ENCODE results near the gene SUMO3.
"Not testable (repeated sequence)": the region's sequence is repeated elsewhere in the genome, so short reads cannot be mapped to it uniquely, and the experiment has no call there.

The SUMO3 gene

GRCh38 chr21:44846485-44847260, 28.8 kb upstream of the SUMO3 start:
- DNase-seq, result no peak

DNA sequence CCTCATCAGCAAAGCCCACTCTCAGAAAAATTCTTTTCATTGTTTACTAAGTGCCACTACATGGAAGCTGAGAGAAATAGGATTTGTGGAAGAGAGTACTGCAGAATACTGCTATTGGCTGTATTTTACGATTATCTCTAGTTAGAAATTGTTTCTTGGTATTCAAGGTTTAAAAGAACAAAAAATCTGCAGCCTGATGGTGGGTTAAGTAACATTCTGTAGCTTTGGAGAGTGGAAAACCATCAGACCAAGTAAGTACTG, 28.3 kb upstream of the SUMO3 start:
- DNase-seq, result no peak

- no peak for DNase-seq
These were observed 27.8 kb upstream of the SUMO3 start for GRCh38 chr21:44845418-44846223.

DNA sequence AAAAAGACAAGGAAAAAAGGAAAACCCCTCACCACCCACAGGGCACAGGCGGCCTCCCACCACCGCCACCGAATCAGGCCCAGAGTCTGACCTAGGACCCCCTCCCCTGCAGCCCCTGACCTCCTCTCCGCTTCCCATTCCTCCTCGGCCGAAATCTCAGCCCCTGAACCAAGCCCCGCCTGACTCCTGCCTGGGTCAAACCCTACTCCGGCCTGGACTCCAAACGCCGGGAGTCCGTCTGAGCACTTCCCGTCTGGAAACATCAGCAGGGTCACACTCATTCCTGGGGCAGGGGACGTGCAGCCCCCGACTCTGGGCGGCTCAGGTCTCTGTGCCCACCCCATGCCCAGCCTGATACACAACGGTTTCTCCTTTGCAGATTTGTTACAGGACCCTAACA, 26.4 kb upstream of the SUMO3 start:
- no peak for DNase-seq

DNA sequence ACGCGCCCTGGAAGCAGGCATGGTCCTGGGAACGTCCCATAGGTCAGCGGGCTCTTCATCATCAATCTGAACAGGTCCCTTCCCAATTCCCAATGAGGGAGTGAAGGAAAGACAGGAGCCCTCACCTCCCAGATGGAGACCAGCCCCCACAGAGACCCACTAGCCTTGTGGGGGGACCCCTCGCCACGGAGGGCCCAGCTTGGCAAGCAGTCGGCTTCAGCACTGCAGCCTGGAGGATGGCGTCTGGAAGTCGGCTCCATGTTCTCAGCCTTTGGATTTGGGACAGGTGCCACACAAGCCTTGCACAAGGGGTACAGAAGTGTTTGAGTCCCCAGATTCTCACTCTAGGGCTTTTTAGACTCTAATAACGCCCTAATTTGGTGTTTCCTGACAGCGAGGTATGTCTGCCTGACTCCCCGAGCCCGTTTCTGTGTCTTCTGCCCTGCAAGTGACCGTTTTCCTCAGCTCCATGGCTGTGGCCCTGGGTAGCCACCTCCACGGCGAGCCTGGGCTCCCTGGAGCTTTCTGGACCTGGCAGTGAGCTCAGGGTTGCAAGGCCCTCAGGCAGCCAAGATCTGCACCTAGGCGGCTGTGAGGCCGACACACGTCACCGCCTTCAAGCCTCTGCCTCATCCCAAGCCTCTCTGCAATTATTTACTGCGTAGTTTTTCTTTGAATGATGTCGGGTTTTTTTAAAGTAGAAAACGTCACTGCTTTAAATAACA, 25.0 kb upstream of the SUMO3 start:
- no peak for DNase-seq

GRCh38 chr21:44842087-44842486, 24.2 kb upstream of the SUMO3 start:
- DNase-seq, result no peak

- DNase-seq, result no peak
These were observed 22.9 kb upstream of the SUMO3 start for GRCh38 chr21:44840771-44841170.

GRCh38 chr21:44838951-44839350, 21.1 kb upstream of the SUMO3 start:
- no peak for DNase-seq

- no peak for DNase-seq
These were observed 20.4 kb upstream of the SUMO3 start for GRCh38 chr21:44838039-44838895.

- no peak for DNase-seq
These were observed 19.7 kb upstream of the SUMO3 start for GRCh38 chr21:44837537-44837936.

DNA sequence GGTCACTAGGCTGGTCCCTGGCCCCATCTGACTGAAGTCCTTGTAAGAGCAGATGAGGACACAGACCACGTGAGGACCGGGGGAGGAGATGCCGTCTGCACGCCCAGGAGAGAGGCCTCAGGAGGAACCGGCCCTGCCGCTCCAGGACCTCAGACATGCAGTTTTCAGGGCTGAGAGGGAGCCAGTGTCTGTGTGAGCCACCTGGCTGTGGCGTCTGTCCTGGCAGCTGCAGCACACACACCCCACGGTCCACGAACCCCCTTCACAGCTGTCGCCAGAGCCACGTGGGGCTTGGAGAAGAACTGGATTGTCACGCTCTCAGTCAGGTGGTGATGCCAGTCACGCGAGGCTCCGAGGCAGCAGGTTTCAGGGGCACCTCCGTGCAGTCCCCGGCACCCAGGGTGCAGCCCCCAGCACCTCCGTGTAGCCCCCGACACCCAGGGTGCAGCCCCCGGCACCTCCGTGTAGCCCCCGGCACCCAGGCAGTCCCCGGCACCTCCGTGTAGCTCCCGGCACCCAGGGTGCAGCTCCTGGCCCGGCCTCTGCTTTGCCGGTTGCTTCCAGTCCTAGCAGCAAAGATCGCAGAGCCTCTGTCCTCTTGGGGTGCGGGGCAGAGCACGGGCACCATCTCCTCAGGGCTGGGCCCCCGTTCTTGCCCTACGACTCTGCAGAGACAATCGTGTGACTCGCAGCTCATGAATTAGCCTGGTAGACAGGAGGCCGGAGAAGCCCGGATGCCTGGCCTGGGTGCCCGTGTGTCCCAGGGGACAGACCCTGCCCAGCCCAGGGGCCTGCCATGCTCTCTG, 19.0 kb upstream of the SUMO3 start:
- DNase-seq, result no peak

- no peak for DNase-seq
These were observed 18.4 kb upstream of the SUMO3 start for GRCh38 chr21:44836349-44836665.

GRCh38 chr21:44835647-44835973, 17.7 kb upstream of the SUMO3 start:
- DNase-seq, result no peak

DNA sequence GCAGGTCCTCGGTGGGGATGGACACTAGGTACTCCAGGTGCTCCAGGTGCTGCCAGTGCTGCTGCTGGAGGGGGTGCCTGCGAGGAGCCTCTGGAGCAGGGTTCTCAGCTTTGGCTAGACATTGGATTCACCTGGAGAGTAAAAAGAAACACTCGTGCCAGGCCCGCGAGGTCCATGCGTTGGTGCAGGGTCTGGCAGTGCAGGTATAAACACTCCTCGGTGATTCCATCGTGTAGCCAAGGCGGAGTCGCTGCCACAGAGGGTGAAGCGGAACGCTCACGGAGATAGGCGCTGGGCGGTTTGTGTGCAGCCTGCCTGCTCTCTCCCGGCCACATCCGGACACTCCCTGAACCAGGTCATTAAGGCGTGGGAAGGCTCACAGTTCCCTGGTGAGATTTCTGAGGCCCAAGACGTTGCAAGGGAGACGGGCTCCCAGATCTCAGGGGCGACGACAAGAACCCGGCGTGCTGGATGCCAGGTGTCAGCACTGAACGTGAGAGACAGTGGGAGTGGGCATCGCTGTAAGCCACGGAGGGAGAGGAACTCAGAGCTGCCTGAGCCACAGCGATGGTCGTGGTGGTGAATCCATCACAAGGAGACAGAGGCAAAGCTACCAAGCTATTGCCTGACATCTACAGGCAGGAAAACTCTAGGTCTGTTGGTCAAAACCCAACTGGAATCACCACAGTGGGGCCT, 17.2 kb upstream of the SUMO3 start:
- no peak for DNase-seq

GRCh38 chr21:44834231-44834950, 16.5 kb upstream of the SUMO3 start:
- no peak for DNase-seq

- DNase-seq, result no peak
These were observed 15.8 kb upstream of the SUMO3 start for GRCh38 chr21:44833663-44834062.

DNA sequence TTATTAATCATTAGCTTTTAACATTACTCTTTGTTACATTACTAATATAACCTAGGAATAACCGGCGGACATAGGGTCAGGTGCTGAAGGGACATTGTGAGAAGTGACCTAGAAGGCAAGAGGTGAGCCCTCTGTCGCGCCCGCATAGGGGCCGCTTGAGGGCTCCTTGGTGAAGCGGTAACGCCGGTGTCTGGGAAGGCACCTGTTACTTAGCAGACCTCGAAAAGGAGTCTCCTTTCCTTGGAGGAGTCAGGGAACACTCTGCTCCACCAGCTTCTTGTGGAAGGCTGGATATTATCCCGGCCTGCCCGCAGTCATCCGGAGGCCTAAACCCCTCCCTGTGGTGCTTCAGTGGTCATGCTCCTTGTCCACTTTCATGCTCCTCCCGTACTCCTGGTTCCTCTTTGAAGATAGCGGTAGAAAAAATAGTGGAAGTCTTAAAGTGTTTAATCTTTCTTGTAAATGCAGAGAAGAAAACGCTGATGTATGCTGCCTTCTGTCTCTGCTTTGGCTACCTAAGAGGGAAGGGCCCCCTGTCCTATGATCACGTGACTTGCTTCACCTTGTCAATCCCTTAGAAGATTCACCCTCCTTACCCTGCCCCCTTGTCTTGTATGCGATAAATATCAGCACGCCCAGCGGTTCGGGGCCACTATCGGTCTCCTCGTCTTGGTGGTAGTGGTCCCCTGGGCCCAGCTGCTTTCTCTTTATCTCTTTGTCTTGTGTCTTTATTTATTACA, 14.8 kb upstream of the SUMO3 start:
- DNase-seq, result not testable (repeated sequence)

DNA sequence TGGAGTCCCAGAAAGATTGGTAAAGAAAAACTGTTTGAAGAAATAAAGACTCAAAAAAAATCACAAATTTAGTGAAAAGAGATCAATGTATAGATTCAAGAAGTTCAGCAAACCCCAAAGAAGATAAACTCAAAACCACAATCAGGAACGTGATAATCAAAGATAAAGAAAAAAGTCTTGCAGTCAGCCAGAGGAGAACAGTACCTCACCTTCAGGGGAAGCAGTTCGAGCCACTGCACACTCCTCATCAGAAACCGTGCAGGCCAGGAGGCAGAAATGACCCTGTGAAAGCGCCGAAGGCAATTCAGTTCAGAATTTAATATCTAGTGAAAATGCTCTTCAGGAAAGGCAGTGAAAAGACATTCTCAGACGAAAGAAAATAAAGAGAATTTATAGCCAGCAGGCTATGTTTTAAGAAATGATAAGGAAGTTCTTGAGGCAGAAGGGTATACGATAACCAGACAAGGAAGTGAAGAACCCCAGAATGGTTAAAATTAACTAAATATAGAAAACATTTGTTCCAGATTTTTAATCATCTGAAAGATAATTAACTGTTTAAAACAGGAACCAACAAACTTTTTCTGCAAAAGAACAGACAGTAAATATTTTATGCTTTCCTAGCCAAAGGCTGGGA, 13.5 kb upstream of the SUMO3 start:
- DNase-seq, result no peak

GRCh38 chr21:44829507-44830092, 11.7 kb upstream of the SUMO3 start:
- no peak for DNase-seq
